ENCODE data around the gene OR2M7.

- TF ChIP-seq TAF1 (IDR thresholded peaks at IDR 0.05; ENCODE audit: borderline replicate concordance, low read depth, low read length) = no peak
- TF ChIP-seq POLR2A (IDR thresholded peaks at IDR 0.05; ENCODE audit: low read depth, low read length) = no peak
Measured at GRCh38 chr1:248324468-248324867, at the start of gene OR2M7.
